Measurements from ENCODE around the gene RARB.

The RARB gene

DNA sequence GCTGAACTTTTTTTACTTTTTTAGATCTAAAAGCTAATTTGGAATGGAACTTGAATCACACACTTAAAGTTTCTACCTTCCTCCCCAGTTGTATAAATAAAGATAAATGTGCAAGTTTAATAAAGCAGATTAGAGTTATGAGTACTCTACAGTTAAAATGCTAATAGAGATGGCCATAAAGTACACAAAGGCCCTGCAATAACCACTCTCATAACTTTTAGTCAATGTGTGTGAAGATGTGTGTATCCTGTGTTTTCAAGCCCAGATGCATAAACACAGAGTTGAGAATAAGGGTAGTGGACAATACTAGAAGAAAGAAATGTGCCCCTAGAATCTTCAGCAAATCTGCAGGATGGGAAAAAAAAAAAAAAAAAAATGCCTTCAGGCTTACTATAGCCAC lies 191.3 kb downstream of the RARB start:
- Histone ChIP-seq H3K27ac (no peak overlapping the region), H3K4me3 (no peak overlapping the region)
- TF ChIP-seq, protein P1, sequence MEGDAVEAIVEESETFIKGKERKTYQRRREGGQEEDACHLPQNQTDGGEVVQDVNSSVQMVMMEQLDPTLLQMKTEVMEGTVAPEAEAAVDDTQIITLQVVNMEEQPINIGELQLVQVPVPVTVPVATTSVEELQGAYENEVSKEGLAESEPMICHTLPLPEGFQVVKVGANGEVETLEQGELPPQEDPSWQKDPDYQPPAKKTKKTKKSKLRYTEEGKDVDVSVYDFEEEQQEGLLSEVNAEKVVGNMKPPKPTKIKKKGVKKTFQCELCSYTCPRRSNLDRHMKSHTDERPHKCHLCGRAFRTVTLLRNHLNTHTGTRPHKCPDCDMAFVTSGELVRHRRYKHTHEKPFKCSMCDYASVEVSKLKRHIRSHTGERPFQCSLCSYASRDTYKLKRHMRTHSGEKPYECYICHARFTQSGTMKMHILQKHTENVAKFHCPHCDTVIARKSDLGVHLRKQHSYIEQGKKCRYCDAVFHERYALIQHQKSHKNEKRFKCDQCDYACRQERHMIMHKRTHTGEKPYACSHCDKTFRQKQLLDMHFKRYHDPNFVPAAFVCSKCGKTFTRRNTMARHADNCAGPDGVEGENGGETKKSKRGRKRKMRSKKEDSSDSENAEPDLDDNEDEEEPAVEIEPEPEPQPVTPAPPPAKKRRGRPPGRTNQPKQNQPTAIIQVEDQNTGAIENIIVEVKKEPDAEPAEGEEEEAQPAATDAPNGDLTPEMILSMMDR (IDR thresholded peaks at IDR 0.05) = no peak
- no peak for DNase-seq (ENCODE audit: low spot score)

DNA sequence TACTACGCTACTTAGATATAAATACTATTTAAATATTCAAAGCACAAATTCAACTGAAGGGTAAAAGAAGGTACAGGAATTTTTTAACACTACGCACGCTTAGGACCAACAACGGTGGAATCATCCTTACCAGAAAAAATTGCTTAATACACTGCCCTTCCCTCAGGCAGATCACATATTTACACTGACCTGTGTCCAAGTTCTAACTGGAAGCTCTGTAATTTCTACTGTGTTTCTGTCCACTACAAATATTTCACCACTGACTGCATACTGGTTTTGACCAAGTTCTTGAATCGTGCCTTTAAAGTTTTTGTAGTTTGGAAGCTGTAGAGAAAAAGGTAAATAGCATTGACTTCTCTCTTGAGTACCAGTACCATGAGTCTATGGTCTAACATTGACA lies 192.4 kb downstream of the RARB start:
- TF ChIP-seq, protein P1 (IDR thresholded peaks at IDR 0.05) = no peak
- Histone ChIP-seq H3K27ac (no peak overlapping the region), H3K4me3 (no peak overlapping the region)
- DNase-seq (ENCODE audit: low spot score) = no peak

DNA sequence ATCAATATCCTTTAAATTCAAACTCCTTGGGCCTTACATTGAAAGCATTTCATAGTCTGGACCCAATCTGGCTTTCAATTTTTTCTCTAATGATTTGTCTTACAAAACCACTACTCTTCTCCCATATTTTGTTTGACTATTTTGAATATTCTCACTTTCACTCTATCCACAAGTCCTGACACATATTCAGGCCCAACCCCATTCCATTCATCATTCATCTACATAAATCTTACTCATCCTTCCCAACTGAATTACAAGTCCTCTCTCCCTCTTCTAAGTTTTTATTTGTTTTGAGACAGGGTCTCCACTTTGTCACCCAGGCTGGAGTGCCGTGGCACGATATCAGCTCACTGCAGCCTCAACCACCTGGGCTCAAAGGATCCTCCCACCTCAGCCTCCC lies 193.0 kb downstream of the RARB start:
- no peak overlapping the region for H3K27ac ChIP-seq
- H3K4me3 ChIP-seq = no peak overlapping the region
- DNase-seq (ENCODE audit: low spot score) = no peak
- TF ChIP-seq, protein P1 (IDR thresholded peaks at IDR 0.05) = no peak

DNA sequence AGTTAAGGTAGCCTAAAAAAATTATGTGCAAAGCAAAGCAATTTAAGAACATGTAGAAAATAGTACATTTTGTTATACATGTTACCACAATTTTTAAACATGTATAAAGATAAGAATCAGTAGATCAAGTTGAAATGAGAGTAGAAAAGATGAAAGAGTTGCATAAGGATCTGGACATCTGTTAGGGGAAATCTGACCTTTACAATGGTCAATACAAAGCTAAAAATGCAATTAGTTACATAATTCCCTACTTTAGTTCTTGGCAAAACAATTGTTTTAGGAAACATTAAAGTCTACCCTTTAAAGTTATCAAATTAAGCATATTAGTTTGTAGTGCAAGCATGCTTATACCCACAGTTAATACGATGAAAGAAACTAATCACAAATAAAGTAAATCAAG lies 203.9 kb downstream of the RARB start:
- TF ChIP-seq, protein P1 (IDR thresholded peaks at IDR 0.05) = no peak
- Histone ChIP-seq H3K27ac (no peak overlapping the region), H3K4me3 (no peak overlapping the region)
- DNase-seq (ENCODE audit: low spot score) = no peak

DNA sequence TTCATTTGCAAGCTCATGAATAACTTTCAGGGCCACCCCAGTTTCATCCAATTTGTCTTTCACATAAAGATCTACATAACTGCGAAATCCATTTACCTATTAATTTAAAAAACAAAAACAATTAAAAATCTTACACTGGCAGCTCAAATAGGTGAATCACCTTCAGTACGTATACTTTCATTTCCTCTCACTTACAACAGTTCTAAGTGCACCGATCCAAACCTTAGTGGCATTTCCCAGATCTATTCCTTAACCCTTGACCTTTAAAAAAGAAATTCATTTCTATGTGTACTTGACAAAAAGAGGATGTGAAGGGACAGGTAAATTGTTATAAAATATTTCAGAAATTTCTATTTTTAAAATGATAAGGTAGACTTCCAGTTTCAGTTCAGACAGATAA lies 205.9 kb downstream of the RARB start:
- DNase-seq (ENCODE audit: low spot score) = no peak
- Histone ChIP-seq H3K27ac (no peak overlapping the region), H3K4me3 (no peak overlapping the region)
- TF ChIP-seq, protein P1 (IDR thresholded peaks at IDR 0.05) = no peak

DNA sequence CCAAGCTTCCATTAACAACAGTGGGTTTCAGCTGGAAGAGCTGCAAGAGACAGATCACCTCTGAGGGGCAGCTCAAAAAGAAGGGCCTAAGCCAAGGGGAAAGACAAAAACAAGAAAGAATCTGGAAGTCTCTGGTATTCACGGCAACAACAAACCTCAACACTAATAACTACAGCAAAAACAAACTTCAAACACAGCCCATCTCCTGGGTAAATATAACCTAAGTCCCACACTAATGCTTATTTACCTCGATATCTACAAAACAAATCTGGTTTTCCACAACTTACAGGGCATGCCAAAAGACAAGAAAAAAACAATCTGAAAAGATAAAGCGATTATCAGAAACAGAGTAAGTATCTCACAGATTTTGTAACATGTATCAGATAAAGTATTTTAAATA lies 207.0 kb downstream of the RARB start:
- DNase-seq (ENCODE audit: low spot score) = no peak
- TF ChIP-seq, protein P1 (IDR thresholded peaks at IDR 0.05) = no peak
- H3K27ac ChIP-seq = no peak overlapping the region
- no peak overlapping the region for H3K4me3 ChIP-seq

Measured in coronary artery (tissue), 2 donors.